ENCODE results near the gene ZNF107.

DNA sequence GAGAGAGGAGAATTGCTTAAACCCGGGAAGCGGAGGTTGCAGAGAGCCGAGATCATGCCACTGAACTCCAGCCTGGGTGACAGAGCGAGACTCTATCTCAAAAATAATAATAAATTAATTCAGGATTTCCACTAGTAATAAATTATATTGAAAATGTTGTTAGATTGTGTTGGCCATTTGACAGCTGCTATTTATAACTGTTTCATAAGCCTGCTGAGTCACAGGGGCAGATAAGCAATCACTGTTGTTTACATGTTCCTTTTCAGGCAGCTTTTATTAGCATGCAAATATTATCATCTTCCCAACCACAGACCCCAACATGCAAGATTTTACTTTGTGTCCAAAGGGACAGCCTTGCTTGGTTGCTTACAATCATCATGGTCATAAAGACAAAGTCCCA lies 78.7 kb downstream of the ZNF107 start:
- TF ChIP-seq, protein P1, sequence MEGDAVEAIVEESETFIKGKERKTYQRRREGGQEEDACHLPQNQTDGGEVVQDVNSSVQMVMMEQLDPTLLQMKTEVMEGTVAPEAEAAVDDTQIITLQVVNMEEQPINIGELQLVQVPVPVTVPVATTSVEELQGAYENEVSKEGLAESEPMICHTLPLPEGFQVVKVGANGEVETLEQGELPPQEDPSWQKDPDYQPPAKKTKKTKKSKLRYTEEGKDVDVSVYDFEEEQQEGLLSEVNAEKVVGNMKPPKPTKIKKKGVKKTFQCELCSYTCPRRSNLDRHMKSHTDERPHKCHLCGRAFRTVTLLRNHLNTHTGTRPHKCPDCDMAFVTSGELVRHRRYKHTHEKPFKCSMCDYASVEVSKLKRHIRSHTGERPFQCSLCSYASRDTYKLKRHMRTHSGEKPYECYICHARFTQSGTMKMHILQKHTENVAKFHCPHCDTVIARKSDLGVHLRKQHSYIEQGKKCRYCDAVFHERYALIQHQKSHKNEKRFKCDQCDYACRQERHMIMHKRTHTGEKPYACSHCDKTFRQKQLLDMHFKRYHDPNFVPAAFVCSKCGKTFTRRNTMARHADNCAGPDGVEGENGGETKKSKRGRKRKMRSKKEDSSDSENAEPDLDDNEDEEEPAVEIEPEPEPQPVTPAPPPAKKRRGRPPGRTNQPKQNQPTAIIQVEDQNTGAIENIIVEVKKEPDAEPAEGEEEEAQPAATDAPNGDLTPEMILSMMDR (IDR thresholded peaks at IDR 0.05; ENCODE audit: low read depth, low read length), result no peak
- TF ChIP-seq EZH2phosphoT487 (IDR thresholded peaks at IDR 0.05; ENCODE audit: low read depth), result no peak

Data from OCI-LY3 (cell line).